Stimulated activated effector memory CD8-positive, alpha-beta T cell treated with anti-CD3 and anti-CD28 coated beads, Interleukin-12 subunit alpha, Interleukin-12 subunit beta, amount 100 ng/mL, for 72 hours (primary cell): ENCODE measurements around the gene SF3B4.
"Not testable (repeated sequence)": the region's sequence is repeated elsewhere in the genome, so short reads cannot be mapped to it uniquely, and the experiment has no call there.

Experiments
- ATAC-seq: fragments of 150-1000 bp; cut with Tn5 transposase; 2 replicates; pipeline ENCODE4 v1.10.0; 2021
- DNase-seq, 2 donors: peaks; one replicate each; pipeline ENCODE4 v3.0.0; 2021 to 2022; ENCODE audit warnings: low spot score in 2 of 2
- H3K27ac Mint-ChIP-seq: one replicate; pipeline ENCODE4 v1.8.0; 2022; ENCODE audit warnings: mild to moderate bottlenecking, mixed read lengths
- H3K36me3 Mint-ChIP-seq: one replicate; pipeline ENCODE4 v1.8.0; 2022; ENCODE audit warnings: mild to moderate bottlenecking, mixed read lengths
- H3K4me1 Mint-ChIP-seq: one replicate; pipeline ENCODE4 v1.8.0; 2022; ENCODE audit warnings: mixed read lengths
- H3K4me3 Mint-ChIP-seq: one replicate; pipeline ENCODE4 v1.8.0; 2022; ENCODE audit warnings: mild to moderate bottlenecking, mixed read lengths
- H3K9me3 Mint-ChIP-seq: one replicate; pipeline ENCODE4 v1.8.0; 2022; ENCODE audit warnings: mixed read lengths

SF3B4 gene

GRCh38 chr1:149927563-149928400 lies at the start of gene SF3B4:
Gene SF3B4, minus strand, starts transcription at chr1:149927803. Its CDS starts 44 bp downstream, at chr1:149927759.
- Mint-ChIP-seq H3K36me3 (peaks cover 52% of the 10 kb centered on the region), H3K9me3 (no peaks in the 10 kb centered on the region), H3K4me3 (peak within 1 kb of the TSS; percentile 91), H3K27ac (peak within 1 kb of the TSS; percentile 92), H3K4me1 (peaks cover 60% of the 10 kb centered on the region)
- peak; percentile 98 for ATAC-seq
- peak; percentile 86 to 96 for DNase-seq

- ATAC-seq (no peak), DNase-seq (no peak)
- H3K4me3 Mint-ChIP-seq, result no peak overlapping the region
- peaks cover 66% of the 10 kb centered on the region for H3K36me3 Mint-ChIP-seq
- peaks cover 13% of the 10 kb centered on the region for H3K4me1 Mint-ChIP-seq
- H3K27ac Mint-ChIP-seq, result no peak overlapping the region
- H3K9me3 Mint-ChIP-seq, result no peaks in the 10 kb centered on the region
These were observed 49.7 kb upstream of the SF3B4 start for GRCh38 chr1:149977345-149977744.

- Mint-ChIP-seq H3K4me3 (no peak overlapping the region), H3K36me3 (peaks cover 99% of the 10 kb centered on the region), H3K27ac (no peak overlapping the region), H3K4me1 (no peaks in the 10 kb centered on the region), H3K9me3 (no peaks in the 10 kb centered on the region)
- ATAC-seq, result no peak
- no peak for DNase-seq
These were observed 44.9 kb upstream of the SF3B4 start for GRCh38 chr1:149972547-149972946.

- no peak overlapping the region for H3K4me3 Mint-ChIP-seq
- no peak for DNase-seq
- H3K27ac Mint-ChIP-seq, result no peak overlapping the region
These were observed 40.0 kb upstream of the SF3B4 start for GRCh38 chr1:149967646-149968045.

GRCh38 chr1:149967041-149967440 lies 39.4 kb upstream of the SF3B4 start:
- H3K4me3 Mint-ChIP-seq, result no peak overlapping the region
- ATAC-seq, result no peak
- H3K27ac Mint-ChIP-seq, result no peak overlapping the region
- DNase-seq, result no peak
- H3K4me1 Mint-ChIP-seq, result peaks cover 3% of the 10 kb centered on the region
- no peaks in the 10 kb centered on the region for H3K9me3 Mint-ChIP-seq
- peaks cover 97% of the 10 kb centered on the region for H3K36me3 Mint-ChIP-seq

More at GRCh38 chr1:149967646-149968045, 40.0 kb upstream of the SF3B4 start:
- ATAC-seq, result no peak
- no peaks in the 10 kb centered on the region for H3K4me1 Mint-ChIP-seq
- H3K36me3 Mint-ChIP-seq, result peaks cover 99% of the 10 kb centered on the region
- no peaks in the 10 kb centered on the region for H3K9me3 Mint-ChIP-seq

GRCh38 chr1:149966405-149966804 lies 38.8 kb upstream of the SF3B4 start:
- no peak for ATAC-seq
- Mint-ChIP-seq H3K4me3 (no peak overlapping the region), H3K9me3 (no peaks in the 10 kb centered on the region), H3K27ac (no peak overlapping the region), H3K36me3 (peaks cover 97% of the 10 kb centered on the region), H3K4me1 (peaks cover 6% of the 10 kb centered on the region)
- no peak for DNase-seq

- DNase-seq, result no peak
- Mint-ChIP-seq H3K4me3 (no peak overlapping the region), H3K4me1 (peaks cover 6% of the 10 kb centered on the region), H3K9me3 (no peaks in the 10 kb centered on the region), H3K36me3 (peaks cover 97% of the 10 kb centered on the region), H3K27ac (no peak overlapping the region)
- ATAC-seq, result no peak
These were observed 37.8 kb upstream of the SF3B4 start for GRCh38 chr1:149965440-149965839.

GRCh38 chr1:149963358-149963757 lies 35.8 kb upstream of the SF3B4 start:
- no peak overlapping the region for H3K4me3 Mint-ChIP-seq
- ATAC-seq (no peak), DNase-seq (no peak)
- H3K4me1 Mint-ChIP-seq, result peaks cover 6% of the 10 kb centered on the region
- no peak overlapping the region for H3K27ac Mint-ChIP-seq
- peaks cover 98% of the 10 kb centered on the region for H3K36me3 Mint-ChIP-seq
- H3K9me3 Mint-ChIP-seq, result no peaks in the 10 kb centered on the region

GRCh38 chr1:149962736-149963135 lies 35.1 kb upstream of the SF3B4 start:
- peak overlapping the region; percentile 38 for H3K27ac Mint-ChIP-seq
- DNase-seq (no peak), ATAC-seq (no peak)
- no peaks in the 10 kb centered on the region for H3K9me3 Mint-ChIP-seq
- H3K36me3 Mint-ChIP-seq, result peaks cover 98% of the 10 kb centered on the region
- peaks cover 6% of the 10 kb centered on the region for H3K4me1 Mint-ChIP-seq
- no peak overlapping the region for H3K4me3 Mint-ChIP-seq

- peak overlapping the region; percentile 38 for H3K27ac Mint-ChIP-seq
- no peak overlapping the region for H3K4me3 Mint-ChIP-seq
- DNase-seq (no peak), ATAC-seq (peak; percentile 56)
- H3K9me3 Mint-ChIP-seq, result no peaks in the 10 kb centered on the region
- H3K36me3 Mint-ChIP-seq, result peaks cover 98% of the 10 kb centered on the region
- H3K4me1 Mint-ChIP-seq, result peaks cover 6% of the 10 kb centered on the region
These were observed 34.5 kb upstream of the SF3B4 start for GRCh38 chr1:149962039-149962647.

GRCh38 chr1:149957548-149957947 lies 29.9 kb upstream of the SF3B4 start:
- not testable (repeated sequence) for H3K9me3 Mint-ChIP-seq, ATAC-seq, H3K27ac Mint-ChIP-seq, H3K4me1 Mint-ChIP-seq, DNase-seq, H3K4me3 Mint-ChIP-seq
- H3K36me3 Mint-ChIP-seq, result peaks cover 80% of the 10 kb centered on the region

- Mint-ChIP-seq H3K36me3 (peaks cover 76% of the 10 kb centered on the region), H3K27ac (no peak overlapping the region), H3K9me3 (no peaks in the 10 kb centered on the region), H3K4me1 (no peaks in the 10 kb centered on the region), H3K4me3 (no peak overlapping the region)
- DNase-seq (no peak), ATAC-seq (no peak)
These were observed 22.3 kb upstream of the SF3B4 start for GRCh38 chr1:149949911-149950310.

- no peak overlapping the region for H3K4me3 Mint-ChIP-seq
- DNase-seq, result no peak
- no peak overlapping the region for H3K27ac Mint-ChIP-seq
- peaks cover 11% of the 10 kb centered on the region for H3K4me1 Mint-ChIP-seq
- ATAC-seq, result no peak
- no peaks in the 10 kb centered on the region for H3K9me3 Mint-ChIP-seq
- H3K36me3 Mint-ChIP-seq, result peaks cover 81% of the 10 kb centered on the region
These were observed 17.6 kb upstream of the SF3B4 start for GRCh38 chr1:149945206-149945605.

- ATAC-seq (no peak), DNase-seq (no peak)
- Mint-ChIP-seq H3K36me3 (peaks cover 57% of the 10 kb centered on the region), H3K9me3 (no peaks in the 10 kb centered on the region), H3K27ac (peak overlapping the region; percentile 79), H3K4me1 (peaks cover 26% of the 10 kb centered on the region), H3K4me3 (no peak overlapping the region)
These were observed 15.3 kb upstream of the SF3B4 start for GRCh38 chr1:149942885-149943284.

GRCh38 chr1:149942207-149942606 lies 14.6 kb upstream of the SF3B4 start:
- no peak overlapping the region for H3K4me3 Mint-ChIP-seq
- H3K27ac Mint-ChIP-seq, result no peak overlapping the region
- peaks cover 51% of the 10 kb centered on the region for H3K36me3 Mint-ChIP-seq
- ATAC-seq (no peak), DNase-seq (no peak)
- peaks cover 32% of the 10 kb centered on the region for H3K4me1 Mint-ChIP-seq
- H3K9me3 Mint-ChIP-seq, result no peaks in the 10 kb centered on the region

GRCh38 chr1:149940427-149940826 lies 12.8 kb upstream of the SF3B4 start:
- no peak overlapping the region for H3K27ac Mint-ChIP-seq
- no peak for ATAC-seq
- no peak overlapping the region for H3K4me3 Mint-ChIP-seq
- no peaks in the 10 kb centered on the region for H3K9me3 Mint-ChIP-seq
- H3K36me3 Mint-ChIP-seq, result peaks cover 36% of the 10 kb centered on the region
- DNase-seq, result no peak
- H3K4me1 Mint-ChIP-seq, result peaks cover 35% of the 10 kb centered on the region
